HCEC 1CT (cell line): ENCODE results near the gene SGMS1.

ENCODE experiments used
- DNase-seq: peaks from one replicate; pipeline ENCODE4 v3.0.0-alpha.2; 2017

SGMS1 gene

GRCh38 chr10:50635286-50635685, 11.5 kb upstream of the SGMS1 start:
- peak; percentile 71 for DNase-seq

GRCh38 chr10:50634479-50634878, 10.7 kb upstream of the SGMS1 start:
- DNase-seq: no peak

GRCh38 chr10:50631052-50631451, 7.3 kb upstream of the SGMS1 start:
- DNase-seq: no peak

GRCh38 chr10:50629495-50630122, 5.9 kb upstream of the SGMS1 start:
- DNase-seq: no peak

- no peak for DNase-seq
Observed at GRCh38 chr10:50627896-50628295, 4.1 kb upstream of the SGMS1 start.

- DNase-seq: no peak
Observed at GRCh38 chr10:50627443-50627842, 3.7 kb upstream of the SGMS1 start.

GRCh38 chr10:50625649-50626132, 1.9 kb upstream of the SGMS1 start:
- no peak for DNase-seq

GRCh38 chr10:50624866-50625501, 1.2 kb upstream of the SGMS1 start:
- DNase-seq: peak; percentile 82

GRCh38 chr10:50624413-50624865, 683 bp upstream of the SGMS1 start:
- DNase-seq: peak; percentile 98

- DNase-seq: peak; percentile 52
Observed at GRCh38 chr10:50622706-50623662, 772 bp downstream of the SGMS1 start.

GRCh38 chr10:50621968-50622705, 1.6 kb downstream of the SGMS1 start:
- DNase-seq: peak; percentile 93

- DNase-seq: no peak
Observed at GRCh38 chr10:50620899-50621298, 2.9 kb downstream of the SGMS1 start.

GRCh38 chr10:50619882-50620281, 3.9 kb downstream of the SGMS1 start:
- DNase-seq: no peak

GRCh38 chr10:50619166-50619565, 4.6 kb downstream of the SGMS1 start:
- no peak for DNase-seq

- DNase-seq: no peak
Observed at GRCh38 chr10:50618624-50619023, 5.1 kb downstream of the SGMS1 start.

GRCh38 chr10:50615658-50616057, 8.1 kb downstream of the SGMS1 start:
- DNase-seq: no peak

GRCh38 chr10:50614444-50615137, 9.2 kb downstream of the SGMS1 start:
- no peak for DNase-seq

GRCh38 chr10:50613726-50614443, 9.9 kb downstream of the SGMS1 start:
- DNase-seq: no peak

- no peak for DNase-seq
Observed at GRCh38 chr10:50613150-50613549, 10.6 kb downstream of the SGMS1 start.

- no peak for DNase-seq
Observed at GRCh38 chr10:50610368-50610767, 13.4 kb downstream of the SGMS1 start.

- DNase-seq: no peak
Observed at GRCh38 chr10:50607356-50607925, 16.3 kb downstream of the SGMS1 start.
